Measurements from ENCODE around the gene CCDC188. TPM values are rescaled to one million over a fixed set of nuclear protein-coding genes. Genes with fewer than 3 reads are reported as not detected.

CCDC188 gene
- total RNA-seq: not detected
- 2.2 TPM for polyA plus RNA-seq (2013, experiment 1 of 2)
- 0.87 TPM for polyA plus RNA-seq (2013, experiment 2 of 2)
- long read RNA-seq, experiment 1: 0 reads
- long read RNA-seq, experiment 2: 0 reads
- long read RNA-seq, experiment 3: 0 reads
- long read RNA-seq, experiment 4: 0 reads

DNA sequence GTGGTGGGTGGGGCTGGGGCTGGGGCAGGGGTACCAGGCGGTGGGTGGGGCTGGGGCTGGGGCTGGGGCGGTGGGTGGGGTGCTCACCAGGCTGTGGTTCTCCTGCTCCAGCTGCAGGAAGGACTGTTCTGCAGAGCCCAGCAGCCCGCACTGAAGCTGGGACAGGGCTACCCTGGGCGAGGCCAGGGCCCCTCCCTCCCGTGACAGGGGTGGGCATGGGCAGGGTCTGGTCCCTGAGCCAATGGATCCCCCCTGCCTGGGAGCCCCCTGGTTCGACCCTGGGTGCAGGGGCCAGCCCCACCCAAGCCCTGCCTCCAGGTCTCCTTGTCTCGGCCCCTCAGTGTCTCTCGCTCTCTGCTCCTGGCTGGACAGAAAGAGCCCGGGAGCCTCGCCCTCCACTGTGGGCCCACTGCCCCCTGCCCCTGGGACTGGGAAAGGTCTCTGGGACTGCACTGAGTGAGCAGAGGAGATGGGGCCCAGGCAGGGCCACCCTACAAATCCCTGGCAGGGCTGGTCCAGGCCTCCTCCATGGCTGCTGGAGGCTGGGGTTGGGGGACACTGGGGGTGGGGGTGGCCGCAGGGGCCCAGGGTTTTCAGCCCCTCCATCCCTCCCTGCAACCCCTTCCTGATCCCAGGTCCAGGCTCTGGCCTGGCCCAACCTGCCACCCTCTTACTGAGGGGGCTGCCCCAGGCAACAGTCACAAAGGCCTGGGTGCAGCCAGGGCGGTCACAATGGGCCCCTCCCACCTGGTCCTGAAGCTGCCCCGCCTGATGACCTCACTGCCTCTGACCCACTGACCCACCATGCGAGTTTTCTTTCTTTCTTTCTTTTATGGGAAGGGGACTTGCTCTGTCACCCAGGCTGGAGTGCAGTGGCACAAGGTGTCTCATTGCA, at the start of gene CCDC188:
Gene CCDC188 (minus strand): TSS at position 675 of the 895 bp plus-strand sequence. CDS start 69 bp downstream, at position 606.
- Mint-ChIP-seq H3K27me3 (ENCODE audit: insufficient read depth) (no peaks in the 10 kb centered on the region), H3K4me3 (no peak within 1 kb of the TSS), H3K36me3 (ENCODE audit: low read depth) (no peaks in the 10 kb centered on the region), H3K9me3 (no peaks in the 10 kb centered on the region), H3K27ac (no peak within 1 kb of the TSS), H3K4me1 (no peaks in the 10 kb centered on the region)
- Histone ChIP-seq H3K27ac (ENCODE audit: low read depth, low read length) (no peak within 1 kb of the TSS), H3K36me3 (ENCODE audit: control insufficient read depth, insufficient read depth, low read length) (no peaks in the 10 kb centered on the region), H3K9me3 (ENCODE audit: control insufficient read depth, low read length) (no peaks in the 10 kb centered on the region), H3K27me3 (ENCODE audit: control insufficient read depth, insufficient read depth, low read length, poor library complexity, severe bottlenecking) (no peaks in the 10 kb centered on the region), H3K4me1 (ENCODE audit: control insufficient read depth, insufficient read depth, low read length) (no peaks in the 10 kb centered on the region), H3K9ac (ENCODE audit: extremely low read depth, low read length, poor library complexity, severe bottlenecking) (no peak within 1 kb of the TSS), H3K4me3 (ENCODE audit: low read length) (no peak within 1 kb of the TSS)
- 85 to 91% methylated on average over 5 to 13 of the region's 14 CpGs for WGBS, 2 experiments (ENCODE audit: insufficient coverage in 1 of 2, insufficient read length in 1 of 2)
- TF ChIP-seq, protein P1, sequence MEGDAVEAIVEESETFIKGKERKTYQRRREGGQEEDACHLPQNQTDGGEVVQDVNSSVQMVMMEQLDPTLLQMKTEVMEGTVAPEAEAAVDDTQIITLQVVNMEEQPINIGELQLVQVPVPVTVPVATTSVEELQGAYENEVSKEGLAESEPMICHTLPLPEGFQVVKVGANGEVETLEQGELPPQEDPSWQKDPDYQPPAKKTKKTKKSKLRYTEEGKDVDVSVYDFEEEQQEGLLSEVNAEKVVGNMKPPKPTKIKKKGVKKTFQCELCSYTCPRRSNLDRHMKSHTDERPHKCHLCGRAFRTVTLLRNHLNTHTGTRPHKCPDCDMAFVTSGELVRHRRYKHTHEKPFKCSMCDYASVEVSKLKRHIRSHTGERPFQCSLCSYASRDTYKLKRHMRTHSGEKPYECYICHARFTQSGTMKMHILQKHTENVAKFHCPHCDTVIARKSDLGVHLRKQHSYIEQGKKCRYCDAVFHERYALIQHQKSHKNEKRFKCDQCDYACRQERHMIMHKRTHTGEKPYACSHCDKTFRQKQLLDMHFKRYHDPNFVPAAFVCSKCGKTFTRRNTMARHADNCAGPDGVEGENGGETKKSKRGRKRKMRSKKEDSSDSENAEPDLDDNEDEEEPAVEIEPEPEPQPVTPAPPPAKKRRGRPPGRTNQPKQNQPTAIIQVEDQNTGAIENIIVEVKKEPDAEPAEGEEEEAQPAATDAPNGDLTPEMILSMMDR (conservative IDR thresholded peaks at IDR 0.05): no peak
- DNase-seq: no peak

DNA sequence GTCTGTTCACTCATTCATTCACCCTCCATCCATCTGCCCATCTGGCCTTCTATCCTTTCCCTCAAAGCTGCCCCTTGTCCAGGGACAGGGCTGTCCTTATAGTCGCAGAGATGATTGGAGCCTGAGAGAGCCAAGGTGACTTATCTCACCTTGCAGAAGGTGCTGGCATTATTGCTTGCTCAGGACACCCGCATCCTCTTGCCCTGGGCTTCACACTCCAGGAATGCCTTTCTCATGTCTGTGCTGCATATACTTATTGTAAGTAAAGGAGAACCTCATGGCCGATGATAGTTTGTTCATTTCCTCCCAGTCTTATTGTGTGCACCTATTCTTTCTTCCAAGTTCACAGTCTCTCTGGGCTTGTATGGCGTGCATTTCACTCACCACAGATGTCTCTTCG, 49.1 kb upstream of the CCDC188 start:
- H3K27ac ChIP-seq (ENCODE audit: low read depth, low read length): no peak overlapping the region
- no peak overlapping the region for H3K4me3 ChIP-seq (ENCODE audit: low read length)
- DNase-seq: no peak
- H3K4me1 Mint-ChIP-seq: peaks cover 25% of the 10 kb centered on the region
- no peaks in the 10 kb centered on the region for H3K9me3 Mint-ChIP-seq
- H3K36me3 Mint-ChIP-seq (ENCODE audit: low read depth): no peaks in the 10 kb centered on the region
- H3K4me1 ChIP-seq (ENCODE audit: control insufficient read depth, insufficient read depth, low read length): peaks cover 28% of the 10 kb centered on the region
- TF ChIP-seq, protein P1 (conservative IDR thresholded peaks at IDR 0.05): no peak
- H3K9me3 ChIP-seq (ENCODE audit: control insufficient read depth, low read length): no peaks in the 10 kb centered on the region
- no peak overlapping the region for H3K27ac Mint-ChIP-seq
- no peaks in the 10 kb centered on the region for H3K36me3 ChIP-seq (ENCODE audit: control insufficient read depth, insufficient read depth, low read length)
- H3K4me3 Mint-ChIP-seq: no peak overlapping the region
- H3K27me3 ChIP-seq (ENCODE audit: control insufficient read depth, insufficient read depth, low read length, poor library complexity, severe bottlenecking): no peaks in the 10 kb centered on the region
- 92 to 100% methylated on average over 3 to 5 of the region's 5 CpGs for WGBS, 2 experiments (ENCODE audit: insufficient coverage in 1 of 2, insufficient read length in 1 of 2)
- H3K27me3 Mint-ChIP-seq (ENCODE audit: insufficient read depth): no peaks in the 10 kb centered on the region
- no peak overlapping the region for H3K9ac ChIP-seq (ENCODE audit: extremely low read depth, low read length, poor library complexity, severe bottlenecking)

DNA sequence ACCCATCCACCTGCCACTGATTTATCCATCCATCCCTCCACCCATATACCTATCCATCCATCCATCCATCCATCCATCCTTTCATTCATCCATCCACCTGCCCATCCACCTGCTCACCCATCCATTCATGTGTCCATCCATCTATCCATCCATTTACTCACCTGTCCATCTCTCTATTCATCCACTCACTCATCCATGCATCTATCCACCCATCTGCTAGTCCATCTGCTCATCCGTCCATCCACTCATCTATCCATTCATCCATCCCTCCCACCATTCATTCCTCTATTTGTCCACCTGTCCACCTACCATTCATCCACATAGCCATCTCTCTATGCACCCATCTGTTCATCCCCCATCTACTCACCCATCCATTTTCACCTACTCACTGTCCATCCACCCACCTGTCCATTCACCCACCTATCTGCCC, 48.6 kb upstream of the CCDC188 start:
- no peaks in the 10 kb centered on the region for H3K36me3 Mint-ChIP-seq (ENCODE audit: low read depth)
- H3K4me1 Mint-ChIP-seq: peaks cover 20% of the 10 kb centered on the region
- Histone ChIP-seq H3K27ac (ENCODE audit: low read depth, low read length) (no peak overlapping the region), H3K9ac (ENCODE audit: extremely low read depth, low read length, poor library complexity, severe bottlenecking) (no peak overlapping the region), H3K4me1 (ENCODE audit: control insufficient read depth, insufficient read depth, low read length) (peaks cover 23% of the 10 kb centered on the region), H3K27me3 (ENCODE audit: control insufficient read depth, insufficient read depth, low read length, poor library complexity, severe bottlenecking) (no peaks in the 10 kb centered on the region), H3K9me3 (ENCODE audit: control insufficient read depth, low read length) (no peaks in the 10 kb centered on the region), H3K36me3 (ENCODE audit: control insufficient read depth, insufficient read depth, low read length) (no peaks in the 10 kb centered on the region), H3K4me3 (ENCODE audit: low read length) (no peak overlapping the region)
- H3K9me3 Mint-ChIP-seq: no peaks in the 10 kb centered on the region
- no peak overlapping the region for H3K27ac Mint-ChIP-seq
- WGBS, 2 experiments (ENCODE audit: insufficient coverage in 1 of 2, insufficient read length in 1 of 2): 88 to 89% methylated on average over 1 of the region's 1 CpG
- no peaks in the 10 kb centered on the region for H3K27me3 Mint-ChIP-seq (ENCODE audit: insufficient read depth)
- TF ChIP-seq, protein P1 (conservative IDR thresholded peaks at IDR 0.05): no peak
- H3K4me3 Mint-ChIP-seq: no peak overlapping the region
- no peak for DNase-seq
